Loucy (cell line): Measurements from ENCODE around the gene SBK2.

ENCODE experiments used
- H2AFZ ChIP-seq: fragments of 200-600 bp; sonication (generic); 2 replicates; pipeline ENCODE4 v1.6.0; 2016; ENCODE audit warnings: antibody characterized with exemption, mild to moderate bottlenecking, low read length, moderate library complexity
- H3F3A ChIP-seq: fragments of 200-600 bp; 2 replicates; pipeline ENCODE4 v1.6.0; 2016; ENCODE audit warnings: antibody characterized with exemption, low read depth, mild to moderate bottlenecking
- H3K27me3 ChIP-seq: fragments of 200-600 bp; sonication (generic); 2 replicates; pipeline ENCODE4 v1.6.1; 2014; ENCODE audit warnings: low read length, mild to moderate bottlenecking; ENCODE audit not compliant: insufficient read depth, poor library complexity, severe bottlenecking
- H3K36me3 ChIP-seq: fragments of 200-600 bp; sonication (generic); 2 replicates; pipeline ENCODE4 v1.6.1; 2016; ENCODE audit warnings: low read length; ENCODE audit not compliant: insufficient read depth
- H3K4me1 ChIP-seq: fragments of 200-600 bp; sonication (generic); 2 replicates; pipeline ENCODE4 v1.5.1; 2014; ENCODE audit warnings: low read length, mild to moderate bottlenecking; ENCODE audit not compliant: insufficient read depth, poor library complexity, severe bottlenecking
- H3K4me2 ChIP-seq: fragments of 200-600 bp; sonication (generic); 2 replicates; pipeline ENCODE4 v1.6.0; 2014; ENCODE audit warnings: antibody characterized with exemption, low read length, low read depth, mild to moderate bottlenecking; ENCODE audit not compliant: poor library complexity, severe bottlenecking
- H3K4me3 ChIP-seq: fragments of 200-600 bp; sonication (generic); 2 replicates; pipeline ENCODE4 v1.5.1; 2014; ENCODE audit warnings: low read length, mild to moderate bottlenecking, mixed read lengths; ENCODE audit not compliant: poor library complexity, severe bottlenecking
- H3K79me2 ChIP-seq: fragments of 200-600 bp; sonication (generic); 2 replicates; pipeline ENCODE4 v1.6.1; 2014; ENCODE audit warnings: low read length; ENCODE audit not compliant: insufficient read depth
- H3K9ac ChIP-seq: fragments of 200-600 bp; sonication (generic); 2 replicates; pipeline ENCODE4 v1.6.0; 2014; ENCODE audit warnings: mild to moderate bottlenecking, low read depth, low read length, moderate library complexity; ENCODE audit not compliant: poor library complexity, severe bottlenecking
- H3K9me2 ChIP-seq: fragments of 200-600 bp; sonication (generic); replicated peaks from 2 replicates; pipeline ENCODE4 v1.6.1; 2016; ENCODE audit warnings: low read depth, low read length, mixed read lengths
- H3K9me3 ChIP-seq: fragments of 200-600 bp; sonication (generic); 2 replicates; pipeline ENCODE4 v1.6.1; 2014; ENCODE audit warnings: mild to moderate bottlenecking, antibody characterized with exemption, low read length, low read depth; ENCODE audit not compliant: insufficient read depth
- H4K20me1 ChIP-seq: fragments of 200-600 bp; sonication (generic); 2 replicates; pipeline ENCODE4 v1.6.0; 2014; ENCODE audit warnings: antibody characterized with exemption, low read length, mild to moderate bottlenecking; ENCODE audit not compliant: insufficient read depth, poor library complexity, severe bottlenecking
- EZH2phosphoT487 ChIP-seq: fragments of 200-600 bp; IDR thresholded peaks from 2 replicates; pipeline ENCODE4 v1.6.1; 2018; ENCODE audit warnings: antibody characterized with exemption, mild to moderate bottlenecking, moderate library complexity, borderline replicate concordance
- TF ChIP-seq, protein P1 (sequence below): fragments of 200-600 bp; sonication (generic); conservative IDR thresholded peaks from 2 replicates; pipeline ENCODE4 v1.5.1; 2014; ENCODE audit warnings: mild to moderate bottlenecking, antibody characterized with exemption, low read length

Gene SBK2

GRCh38 chr19:55487924-55488687 is 48.8 kb downstream of the SBK2 start, which contains the start of gene SSC5D:
Gene SSC5D (plus strand): TSS chr19:55488436. CDS start chr19:55488590, 154 bp downstream.
- H3K4me3 ChIP-seq = no peak within 1 kb of the TSS

DNA sequence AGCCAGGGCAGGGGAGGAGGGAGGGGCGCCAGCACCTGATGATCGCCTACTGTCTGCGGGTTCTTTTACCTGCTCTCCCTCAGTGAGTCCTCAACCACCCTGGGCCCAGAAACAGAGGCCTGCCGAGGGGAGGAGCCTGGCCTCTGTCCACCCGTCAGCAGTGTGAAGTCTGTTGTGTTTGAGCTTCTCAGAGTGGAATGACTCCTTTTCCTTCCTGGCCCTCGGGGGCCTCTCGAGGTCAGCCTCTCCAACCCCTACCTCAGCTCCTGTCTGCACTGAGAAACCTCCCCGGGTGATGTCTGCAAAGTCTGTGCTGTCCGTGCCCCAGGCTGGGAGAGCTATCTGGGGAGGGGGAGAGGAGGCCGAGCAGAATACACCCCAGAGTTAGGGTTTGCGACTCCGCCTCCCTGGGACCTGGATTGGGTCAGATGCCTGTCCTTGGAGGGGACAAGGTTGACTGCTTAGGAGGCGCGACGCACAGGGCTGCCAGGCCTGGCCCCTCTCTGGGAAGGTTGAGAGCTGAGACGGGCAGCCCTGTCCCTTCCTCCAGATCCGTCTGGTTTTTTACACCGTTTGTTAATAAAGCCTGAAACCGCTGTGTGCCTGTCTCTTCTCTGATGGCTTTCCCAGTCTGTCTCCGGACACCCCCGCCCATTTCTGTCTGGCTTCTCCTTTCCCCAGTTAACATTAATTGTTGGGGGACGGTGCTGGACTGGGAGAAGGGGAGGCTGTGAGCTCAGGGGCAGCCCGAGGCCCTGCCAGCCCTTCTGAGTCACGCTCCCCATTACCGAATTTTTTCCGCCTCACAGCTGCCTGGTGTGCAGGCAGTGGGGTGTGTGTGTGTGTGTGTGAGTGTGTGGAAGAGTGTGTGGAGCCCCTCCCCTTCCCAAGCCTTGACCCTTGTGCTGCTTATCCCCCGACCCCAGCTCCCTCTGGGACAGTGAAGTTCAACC is 49.7 kb downstream of the SBK2 start:
- Histone ChIP-seq H3K27me3 (no peaks in the 10 kb centered on the region), H3K4me2 (peak overlapping the region; percentile 40), H4K20me1 (peaks cover 2% of the 10 kb centered on the region), H3K9me3 (no peaks in the 10 kb centered on the region), H3K36me3 (no peaks in the 10 kb centered on the region), H3K4me3 (peak overlapping the region; percentile 10), H3K9ac (no peak overlapping the region), H3F3A (no peaks in the 10 kb centered on the region), H2AFZ (no peak overlapping the region), H3K4me1 (peaks cover 19% of the 10 kb centered on the region), H3K9me2 (no peaks in the 10 kb centered on the region), H3K79me2 (no peaks in the 10 kb centered on the region)
- TF ChIP-seq, protein P1, sequence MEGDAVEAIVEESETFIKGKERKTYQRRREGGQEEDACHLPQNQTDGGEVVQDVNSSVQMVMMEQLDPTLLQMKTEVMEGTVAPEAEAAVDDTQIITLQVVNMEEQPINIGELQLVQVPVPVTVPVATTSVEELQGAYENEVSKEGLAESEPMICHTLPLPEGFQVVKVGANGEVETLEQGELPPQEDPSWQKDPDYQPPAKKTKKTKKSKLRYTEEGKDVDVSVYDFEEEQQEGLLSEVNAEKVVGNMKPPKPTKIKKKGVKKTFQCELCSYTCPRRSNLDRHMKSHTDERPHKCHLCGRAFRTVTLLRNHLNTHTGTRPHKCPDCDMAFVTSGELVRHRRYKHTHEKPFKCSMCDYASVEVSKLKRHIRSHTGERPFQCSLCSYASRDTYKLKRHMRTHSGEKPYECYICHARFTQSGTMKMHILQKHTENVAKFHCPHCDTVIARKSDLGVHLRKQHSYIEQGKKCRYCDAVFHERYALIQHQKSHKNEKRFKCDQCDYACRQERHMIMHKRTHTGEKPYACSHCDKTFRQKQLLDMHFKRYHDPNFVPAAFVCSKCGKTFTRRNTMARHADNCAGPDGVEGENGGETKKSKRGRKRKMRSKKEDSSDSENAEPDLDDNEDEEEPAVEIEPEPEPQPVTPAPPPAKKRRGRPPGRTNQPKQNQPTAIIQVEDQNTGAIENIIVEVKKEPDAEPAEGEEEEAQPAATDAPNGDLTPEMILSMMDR = no peak

More at GRCh38 chr19:55487924-55488687, 48.8 kb downstream of the SBK2 start, which contains the start of gene SSC5D:
- Histone ChIP-seq H3K4me2 (peak within 1 kb of the TSS; percentile 40), H3K9me3 (no peaks in the 10 kb centered on the region), H3K9me2 (no peaks in the 10 kb centered on the region), H3F3A (no peaks in the 10 kb centered on the region), H4K20me1 (peaks cover 2% of the 10 kb centered on the region), H3K79me2 (no peaks in the 10 kb centered on the region), H3K27me3 (no peaks in the 10 kb centered on the region), H3K9ac (no peak within 1 kb of the TSS), H2AFZ (no peak within 1 kb of the TSS), H3K36me3 (no peaks in the 10 kb centered on the region), H3K4me1 (peaks cover 19% of the 10 kb centered on the region)
- TF ChIP-seq, protein P1 = no peak
- no peak for TF ChIP-seq EZH2phosphoT487

DNA sequence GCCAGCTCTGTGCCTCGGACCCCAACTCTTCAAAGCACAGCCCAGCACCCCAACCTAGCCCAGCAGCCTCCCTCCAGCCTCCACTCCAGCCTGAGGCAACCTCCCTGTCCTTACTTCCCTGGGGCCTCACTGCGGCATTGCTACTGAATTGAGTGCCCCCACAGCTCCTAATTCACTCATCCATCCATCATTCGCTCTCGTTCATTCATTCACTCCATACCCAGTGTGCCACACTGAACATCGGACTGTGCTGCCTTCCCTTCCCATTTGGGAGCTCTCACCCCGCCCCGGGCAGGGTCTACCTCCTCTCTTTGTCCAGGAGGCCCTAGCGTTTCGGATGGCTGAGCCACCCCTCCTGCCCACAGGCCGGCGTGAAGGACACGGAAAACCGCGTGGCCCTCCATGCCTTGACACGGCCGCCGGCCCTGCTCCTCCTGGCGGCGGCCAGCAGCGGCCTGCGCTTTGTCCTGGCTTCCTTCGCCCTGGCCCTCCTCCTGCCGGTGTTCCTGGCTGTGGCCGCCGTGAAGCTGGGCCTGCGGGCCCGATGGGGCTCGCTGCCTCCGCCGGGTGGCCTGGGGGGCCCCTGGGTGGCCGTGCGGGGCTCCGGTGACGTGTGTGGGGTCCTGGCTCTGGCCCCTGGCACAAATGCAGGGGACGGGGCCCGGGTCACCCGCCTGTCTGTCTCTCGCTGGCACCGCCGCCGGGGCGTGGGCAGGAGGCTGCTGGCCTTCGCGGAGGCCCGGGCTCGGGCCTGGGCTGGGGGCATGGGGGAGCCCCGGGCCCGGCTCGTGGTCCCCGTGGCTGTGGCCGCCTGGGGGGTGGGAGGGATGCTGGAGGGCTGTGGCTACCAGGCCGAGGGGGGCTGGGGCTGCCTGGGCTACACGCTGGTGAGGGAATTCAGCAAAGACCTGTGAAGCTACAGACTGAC is 50.6 kb downstream of the SBK2 start:
- Histone ChIP-seq H3K9me2 (no peaks in the 10 kb centered on the region), H2AFZ (no peak overlapping the region), H3K36me3 (no peaks in the 10 kb centered on the region), H3K4me1 (peaks cover 19% of the 10 kb centered on the region), H3K9me3 (no peaks in the 10 kb centered on the region), H3K4me3 (peak overlapping the region; percentile 80), H3K4me2 (peak overlapping the region; percentile 93), H3K27me3 (no peaks in the 10 kb centered on the region), H3F3A (no peaks in the 10 kb centered on the region), H3K9ac (peak overlapping the region; percentile 77), H4K20me1 (peaks cover 2% of the 10 kb centered on the region), H3K79me2 (no peaks in the 10 kb centered on the region)
- TF ChIP-seq, protein P1 = no peak
- no peak for TF ChIP-seq EZH2phosphoT487
